GM12873 (cell line): Measurements from ENCODE around the gene AGAP3.

ENCODE experiments used
- CTCF ChIP-seq: IDR thresholded peaks from 2 replicates; pipeline ENCODE4 v1.5.1; 2012; ENCODE audit warnings: low read depth, mild to moderate bottlenecking, moderate library complexity, low read length, control low read depth; ENCODE audit not compliant: insufficient read depth; ENCODE audit errors: missing control alignments

Gene AGAP3

GRCh38 chr7:151132461-151133205 lies 46.4 kb downstream of the AGAP3 start:
- no peak for TF ChIP-seq CTCF

- TF ChIP-seq CTCF, result no peak
These were observed 47.2 kb downstream of the AGAP3 start for GRCh38 chr7:151133266-151133985.

- no peak for TF ChIP-seq CTCF
These were observed 47.9 kb downstream of the AGAP3 start for GRCh38 chr7:151133986-151134742.

GRCh38 chr7:151134743-151135524 lies 48.7 kb downstream of the AGAP3 start:
- no peak for TF ChIP-seq CTCF

GRCh38 chr7:151135525-151135845 lies 49.2 kb downstream of the AGAP3 start:
- no peak for TF ChIP-seq CTCF

GRCh38 chr7:151135866-151136843 lies 49.9 kb downstream of the AGAP3 start:
- TF ChIP-seq CTCF, result no peak
